ENCODE measurements around the gene PHLDA3. TPM values are rescaled to one million over a fixed set of nuclear protein-coding genes. Genes with fewer than 3 reads are reported as not detected.

Gene PHLDA3
- total and polyA plus RNA-seq, 2 of the 4 experiments (the other 2 are of a cell fraction): 41.6 to 102 TPM

DNA sequence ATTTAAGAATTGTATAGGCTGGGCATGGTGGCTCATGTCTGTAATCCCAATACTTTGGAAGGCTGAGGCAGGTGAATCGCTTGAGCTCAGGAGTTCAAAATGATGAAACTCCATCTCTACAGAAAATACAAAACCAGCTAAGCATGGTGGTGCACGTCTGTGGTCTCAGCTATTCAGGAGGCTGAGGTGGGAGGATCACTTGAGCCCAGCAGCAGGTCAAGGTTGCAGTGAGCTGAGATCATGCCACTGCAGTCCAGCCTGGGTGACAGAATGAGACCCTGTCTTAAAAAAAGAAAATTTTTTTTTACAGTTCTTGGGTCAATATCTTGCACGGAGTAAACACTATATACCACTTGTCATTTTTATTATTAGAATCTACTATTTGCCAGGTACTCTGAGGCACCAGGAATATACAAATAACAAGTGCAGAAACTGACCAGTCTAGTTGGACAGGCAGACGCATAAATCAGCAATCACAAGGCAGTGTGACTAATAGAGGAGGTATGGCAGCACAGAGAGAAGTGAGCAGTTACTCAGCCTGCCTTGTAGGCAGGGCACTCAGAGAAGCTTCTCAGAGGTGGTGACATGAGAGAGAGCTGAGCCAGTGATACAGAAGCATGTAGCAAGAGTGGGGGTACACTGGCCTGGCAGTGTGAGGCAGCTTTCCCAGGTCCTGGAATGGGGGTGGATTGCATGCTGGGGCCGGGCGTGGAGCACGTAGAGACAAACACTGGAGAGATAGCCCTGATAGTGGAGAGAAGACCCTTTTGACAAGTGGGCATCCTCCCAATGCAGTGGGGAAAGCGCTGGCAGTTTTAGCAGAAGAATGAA, 8.0 kb downstream of the PHLDA3 start:
- no peak overlapping the region for H3K4me3 ChIP-seq (ENCODE audit: insufficient read depth, low read depth, low read length)
- no peaks in the 10 kb centered on the region for H3K9me3 ChIP-seq (ENCODE audit: control insufficient read depth, insufficient read depth, low read length)
- peak overlapping the region; percentile 53 for H3K18ac ChIP-seq (ENCODE audit: low read depth, low read length)
- H3K14ac ChIP-seq (replicated peaks; ENCODE audit: low read depth, low read length): peak overlapping the region; percentile 96
- H3K4me1 ChIP-seq (ENCODE audit: control insufficient read depth, insufficient read depth, low read length): peaks cover 36% of the 10 kb centered on the region
- dilution Hi-C loops (cut with HindIII; ENCODE audit: low sequenced_read_pairs, unreplicated experiment) (no loop called here), in situ Hi-C loops (cut with MboI; ENCODE audit: low sequenced_read_pairs) (no loop called here), intact Hi-C loops (cut with micrococcal nuclease) (no loop called here)
- DNase-seq (peak; percentile 98), ATAC-seq (ENCODE audit: low read depth) (peak; percentile 50)
- peak overlapping the region; percentile 95 for H4K91ac ChIP-seq (ENCODE audit: insufficient read depth, low read depth, low read length)
- H3K27ac ChIP-seq (ENCODE audit: insufficient read depth, low read length): peak overlapping the region; percentile 83
- peak overlapping the region; percentile 97 for H3K4ac ChIP-seq (ENCODE audit: low read depth, low read length)
- ChIA-PET CTCF (interaction anchor here (0.9 to 1.4 kb wide), 4 partner anchors 13 to 435 kb away, joined by 3 to 4 read pairs (median 3); no protein-coding TSS in a partner anchor), POLR2A (ENCODE audit: unreplicated experiment) (interaction anchor here (0.6 to 1.6 kb wide), 3 partner anchors 26 to 390 kb away, joined by 3 to 8 read pairs (median 3); no protein-coding TSS in a partner anchor)
- peak overlapping the region; percentile 34 for H4K5ac ChIP-seq (ENCODE audit: low read depth, low read length)
- peak overlapping the region; percentile 5 to 88; a peak in 3 of 4 replicates for H4K8ac ChIP-seq (ENCODE audit: low read depth in 2 of 2, low read length in 2 of 2)
- H3K9me1 ChIP-seq (ENCODE audit: insufficient read depth, low read length): peaks cover 31% of the 10 kb centered on the region
- peak overlapping the region; percentile 98 for H2AK9ac ChIP-seq (replicated peaks; ENCODE audit: low read depth, low read length, poor library complexity)
- H3K56ac ChIP-seq (ENCODE audit: extremely low read depth, insufficient read depth, low read length): peak overlapping the region; percentile 89; the same call in 1 of the 2 replicates
- peak overlapping the region; percentile 20; the same call in 1 of the 2 replicates for H3K4me2 ChIP-seq (ENCODE audit: low read depth, low read length)
- H4K20me1 ChIP-seq (ENCODE audit: insufficient read depth, low read length): peaks cover 33% of the 10 kb centered on the region
- peak overlapping the region; percentile 96; the same call in 1 of the 2 replicates for H3K23ac ChIP-seq (ENCODE audit: low read depth, low read length)
- peak overlapping the region; percentile 97 for H2AK5ac ChIP-seq (ENCODE audit: low read depth, low read length)
- H3K79me1 ChIP-seq (ENCODE audit: low read depth in 1 of 2, low read length in 2 of 2): peaks cover 13 to 51% of the 10 kb centered on the region in 2 experiments; a peak in 2 of 4 replicates
- peak overlapping the region; percentile 83; the same call in 2 of the 3 replicates for H2BK15ac ChIP-seq (ENCODE audit: low read depth, low read length)
- peak overlapping the region; percentile 81 for H2AFZ ChIP-seq (replicated peaks; ENCODE audit: low read length, poor library complexity)
- 25% methylated on average over 4 of the region's 8 CpGs; no CpG with 5 or more reads in 1 of the 2 experiments for WGBS, 2 experiments (ENCODE audit: extremely low coverage in 2 of 2, insufficient read length in 1 of 2)
- peak overlapping the region; percentile 88 for H2BK20ac ChIP-seq (ENCODE audit: low read depth, low read length)
- no TSS peak for BruUV-seq (replicated peaks)
- H3K27me3 ChIP-seq (ENCODE audit: control insufficient read depth, insufficient read depth, low read length): no peaks in the 10 kb centered on the region
- peaks cover 19% of the 10 kb centered on the region for H3K36me3 ChIP-seq (ENCODE audit: control insufficient read depth, insufficient read depth, low read length)
- H2BK120ac ChIP-seq (ENCODE audit: low read depth, low read length): peak overlapping the region; percentile 95
- peak overlapping the region; percentile 45 for H3K9ac ChIP-seq (ENCODE audit: low read depth, low read length)
- peak overlapping the region; percentile 96 for H2BK5ac ChIP-seq (ENCODE audit: low read depth, low read length, poor library complexity, severe bottlenecking)
- TF ChIP-seq NFE2L2 (IDR thresholded peaks at IDR 0.05; ENCODE audit: low read depth, low read length) (peak; percentile 28; the same call in 1 of the 2 replicates), RAD21 (IDR thresholded peaks at IDR 0.05; ENCODE audit: low read length) (peak; percentile 33; the same call in 1 of the 2 replicates), POLR2A (IDR thresholded peaks at IDR 0.05; ENCODE audit: low read depth, low read length) (peak; percentile 67; the same call in 1 of the 2 replicates), MXI1 (IDR thresholded peaks at IDR 0.05; ENCODE audit: borderline replicate concordance, low read depth, low read length) (no peak), RFX5 (IDR thresholded peaks at IDR 0.05; ENCODE audit: low read depth, low read length) (no peak), FOS (IDR thresholded peaks at IDR 0.05; ENCODE audit: low read depth, low read length) (peak; percentile 92), BHLHE40 (IDR thresholded peaks at IDR 0.05; ENCODE audit: low read depth, low read length) (no peak), CHD1 (IDR thresholded peaks at IDR 0.05; ENCODE audit: low read depth, low read length) (0 out of 2 replicates have a peak, but pooled peaks have one; percentile 20), MAZ (IDR thresholded peaks at IDR 0.05; ENCODE audit: borderline replicate concordance, low read depth, low read length) (peak; percentile 87; the same call in 1 of the 2 replicates), USF2 (IDR thresholded peaks at IDR 0.05; ENCODE audit: low read depth, low read length) (no peak; the same call in 1 of the 2 replicates), SMC3 (IDR thresholded peaks at IDR 0.05; ENCODE audit: low read depth, low read length) (peak; percentile 22; the same call in 1 of the 2 replicates), CTCF (conservative IDR thresholded peaks at IDR 0.05; ENCODE audit: low read depth, low read length) (no peak), CEBPB (IDR thresholded peaks at IDR 0.05; ENCODE audit: low read depth, low read length) (peak; percentile 87), RCOR1 (IDR thresholded peaks at IDR 0.05; ENCODE audit: insufficient replicate concordance, low read length) (no peak), MAFK (IDR thresholded peaks at IDR 0.05; ENCODE audit: low read depth, low read length) (0 out of 2 replicates have a peak, but pooled peaks have one; percentile 7)
